Lower lobe of right lung (tissue), 2 donors: ENCODE results near the gene UNC13A. TPM values are rescaled to one million over a fixed set of nuclear protein-coding genes. Genes with fewer than 3 reads are reported as not detected.

Experiments
- ATAC-seq, 2 donors: fragments of 200-7000 bp; cut with Tn5 transposase; one replicate each; pipeline ENCODE4 v1.9.1; 2020 to 2022; ENCODE audit warnings: mild to moderate bottlenecking in 2 of 2, moderate library complexity in 2 of 2
- DNase-seq: peaks from one replicate; pipeline ENCODE4 v3.0.0-alpha.2; 2020
- H3K27ac ChIP-seq: fragments of 200-600 bp; one replicate; pipeline ENCODE4 v1.8.0; 2022
- H3K27me3 ChIP-seq: fragments of 200-600 bp; one replicate; pipeline ENCODE4 v1.8.0; 2022; ENCODE audit warnings: low read depth
- H3K36me3 ChIP-seq: fragments of 200-600 bp; one replicate; pipeline ENCODE4 v1.8.0; 2022; ENCODE audit warnings: mild to moderate bottlenecking
- H3K4me1 ChIP-seq: fragments of 200-600 bp; one replicate; pipeline ENCODE4 v1.8.0; 2022
- H3K4me3 ChIP-seq: fragments of 200-600 bp; one replicate; pipeline ENCODE4 v1.8.0; 2022; ENCODE audit warnings: mild to moderate bottlenecking
- H3K9me3 ChIP-seq: fragments of 200-600 bp; one replicate; pipeline ENCODE4 v1.8.0; 2022
- intact Hi-C: fragments of 100-400 bp; cut with DNase I; formaldehyde crosslinking; loops from one replicate; pipeline ENCODE4 v1.11.0; 2022
- total RNA-seq: library from RNA; stranded (reverse); fragmentation: NEBNext Ultra II Directional; extraction: Animal tissue kit (Norgen Biotek cat#: 25700); gene quantifications from one replicate; pipeline ENCODE4 v1.2.1, GENCODE V29; 2021
- TF ChIP-seq, protein P1 (sequence below): fragments of 200-600 bp; IDR thresholded peaks from one replicate; pipeline ENCODE4 v1.8.0; 2022; ENCODE audit warnings: antibody characterized with exemption, mild to moderate bottlenecking
- donor health status: DM: no; HTN: yes; CAD: no; lungs with severe emphysema.

The UNC13A gene
- total RNA-seq, 1 donor from 2014 or later, result 0.21 TPM

DNA sequence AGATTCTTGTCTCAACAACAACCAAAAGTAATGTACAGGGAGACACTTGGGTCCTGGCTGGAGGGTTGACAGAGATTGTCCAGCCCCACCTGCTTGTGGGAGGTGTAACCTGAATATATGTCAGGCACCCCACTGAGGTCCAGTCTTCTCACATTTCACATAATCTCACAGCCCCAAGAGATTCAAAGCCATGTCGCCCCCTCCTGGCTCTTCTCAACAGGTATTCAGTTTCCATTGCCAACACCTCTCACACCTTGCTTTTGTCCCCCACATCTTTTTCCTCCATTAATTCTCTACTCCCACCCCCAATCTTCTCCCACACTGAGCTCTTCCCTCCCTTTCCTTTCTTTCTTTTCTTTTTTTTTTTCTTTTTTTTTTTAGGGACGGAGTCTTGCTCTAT lies 11.2 kb downstream of the UNC13A start:
- ATAC-seq (no peak), DNase-seq (no peak)
- H3K27me3 ChIP-seq, result peaks cover 18% of the 10 kb centered on the region
- intact Hi-C loops, result no loop called here
- no peaks in the 10 kb centered on the region for H3K9me3 ChIP-seq
- H3K4me1 ChIP-seq, result peaks cover 11% of the 10 kb centered on the region
- H3K27ac ChIP-seq, result no peak overlapping the region
- H3K4me3 ChIP-seq, result no peak overlapping the region
- TF ChIP-seq, protein P1, sequence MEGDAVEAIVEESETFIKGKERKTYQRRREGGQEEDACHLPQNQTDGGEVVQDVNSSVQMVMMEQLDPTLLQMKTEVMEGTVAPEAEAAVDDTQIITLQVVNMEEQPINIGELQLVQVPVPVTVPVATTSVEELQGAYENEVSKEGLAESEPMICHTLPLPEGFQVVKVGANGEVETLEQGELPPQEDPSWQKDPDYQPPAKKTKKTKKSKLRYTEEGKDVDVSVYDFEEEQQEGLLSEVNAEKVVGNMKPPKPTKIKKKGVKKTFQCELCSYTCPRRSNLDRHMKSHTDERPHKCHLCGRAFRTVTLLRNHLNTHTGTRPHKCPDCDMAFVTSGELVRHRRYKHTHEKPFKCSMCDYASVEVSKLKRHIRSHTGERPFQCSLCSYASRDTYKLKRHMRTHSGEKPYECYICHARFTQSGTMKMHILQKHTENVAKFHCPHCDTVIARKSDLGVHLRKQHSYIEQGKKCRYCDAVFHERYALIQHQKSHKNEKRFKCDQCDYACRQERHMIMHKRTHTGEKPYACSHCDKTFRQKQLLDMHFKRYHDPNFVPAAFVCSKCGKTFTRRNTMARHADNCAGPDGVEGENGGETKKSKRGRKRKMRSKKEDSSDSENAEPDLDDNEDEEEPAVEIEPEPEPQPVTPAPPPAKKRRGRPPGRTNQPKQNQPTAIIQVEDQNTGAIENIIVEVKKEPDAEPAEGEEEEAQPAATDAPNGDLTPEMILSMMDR, result no peak
- no peaks in the 10 kb centered on the region for H3K36me3 ChIP-seq

DNA sequence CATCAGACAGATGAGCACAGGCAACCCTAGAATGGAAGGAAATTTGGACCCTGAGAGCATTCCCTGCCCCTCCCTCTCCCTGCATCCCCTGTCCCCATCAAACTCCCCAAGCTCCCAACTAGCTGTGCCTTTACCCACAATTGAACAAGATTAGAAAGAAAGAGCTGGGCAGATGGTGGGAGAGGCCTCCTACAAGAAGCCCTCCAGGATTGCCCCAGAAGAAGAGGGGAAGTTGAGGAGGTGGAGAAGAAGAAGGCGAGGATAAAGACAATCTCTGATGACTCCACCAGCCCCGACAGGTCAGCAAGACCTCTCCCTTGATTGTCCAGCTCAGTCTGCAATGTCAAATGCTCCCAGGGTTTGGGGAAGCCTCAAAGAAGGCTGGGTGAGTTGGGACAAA lies 11.9 kb downstream of the UNC13A start:
- H3K4me1 ChIP-seq, result peaks cover 10% of the 10 kb centered on the region
- H3K9me3 ChIP-seq, result no peaks in the 10 kb centered on the region
- no peak overlapping the region for H3K4me3 ChIP-seq
- TF ChIP-seq, protein P1, result no peak
- DNase-seq (no peak), ATAC-seq (no peak)
- intact Hi-C loops, result no loop called here
- H3K36me3 ChIP-seq, result no peaks in the 10 kb centered on the region
- H3K27ac ChIP-seq, result no peak overlapping the region
- H3K27me3 ChIP-seq, result peaks cover 14% of the 10 kb centered on the region

DNA sequence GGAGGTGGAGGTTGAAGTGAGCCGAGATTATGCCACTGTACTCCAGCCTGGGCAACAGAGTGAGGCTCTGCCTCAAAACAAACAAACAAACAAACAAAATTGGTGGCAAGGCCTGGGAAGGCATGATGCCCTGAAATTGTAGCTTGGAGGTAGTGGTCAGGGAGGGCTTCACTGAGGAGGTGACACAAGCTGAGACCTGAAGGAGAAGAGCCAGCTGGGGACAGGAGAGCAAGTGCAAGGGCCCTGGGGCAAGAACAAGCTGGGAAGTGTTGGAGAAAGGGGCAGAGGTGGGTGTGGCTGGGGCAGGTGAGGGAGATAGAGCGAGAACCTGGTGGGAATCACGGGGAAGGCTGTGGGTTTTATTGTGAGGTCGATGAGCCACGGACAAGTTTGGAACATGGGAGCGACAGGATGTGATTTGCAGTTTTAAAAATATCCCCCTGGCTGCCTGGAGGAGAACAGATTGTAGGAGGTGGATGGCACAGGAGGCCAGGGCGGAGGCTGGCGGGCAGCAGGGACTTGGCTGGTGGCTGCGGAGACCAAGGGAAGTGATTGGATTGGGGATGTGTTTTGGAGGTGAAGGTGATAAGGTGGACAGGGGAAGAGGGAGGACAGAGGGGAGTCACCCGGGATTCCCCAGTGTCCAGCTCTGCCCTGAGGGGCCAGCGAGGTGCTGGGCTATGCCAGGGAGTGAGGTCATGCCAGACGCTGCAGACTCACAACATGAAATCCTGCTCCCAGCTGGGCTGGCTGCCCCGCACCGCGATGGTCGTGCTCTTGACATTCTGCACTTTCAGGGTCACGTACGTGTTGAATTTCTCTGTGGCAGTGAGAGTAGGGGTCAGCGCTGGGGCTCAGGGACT lies 14.0 kb downstream of the UNC13A start:
- no peak for DNase-seq
- TF ChIP-seq, protein P1, result no peak
- intact Hi-C loops, result no loop called here
- Histone ChIP-seq H3K4me3 (no peak overlapping the region), H3K36me3 (no peaks in the 10 kb centered on the region), H3K9me3 (no peaks in the 10 kb centered on the region), H3K4me1 (no peaks in the 10 kb centered on the region), H3K27ac (no peak overlapping the region), H3K27me3 (peaks cover 3% of the 10 kb centered on the region)
- no peak for ATAC-seq

DNA sequence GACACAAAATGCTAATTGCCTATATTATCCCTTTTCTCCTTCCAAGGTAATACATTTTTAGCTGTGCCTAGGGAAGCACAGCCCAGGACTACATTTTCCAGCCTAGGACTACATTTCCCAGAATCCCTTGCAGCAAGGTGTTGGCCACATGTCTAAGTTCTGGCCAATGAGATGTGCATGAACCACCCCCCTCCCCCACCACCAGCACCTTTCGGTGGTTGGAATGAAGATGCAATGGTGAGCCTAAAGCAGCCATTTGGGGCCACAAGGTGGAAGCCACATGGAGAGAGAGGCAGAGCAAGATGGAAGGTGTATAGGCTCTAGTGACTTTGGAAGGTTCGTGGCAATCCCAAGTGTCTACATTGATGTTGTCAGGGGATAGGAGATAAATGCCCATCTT lies 16.2 kb downstream of the UNC13A start:
- intact Hi-C loops, result no loop called here
- no peak for DNase-seq
- H3K9me3 ChIP-seq, result no peaks in the 10 kb centered on the region
- H3K27me3 ChIP-seq, result no peaks in the 10 kb centered on the region
- no peak for ATAC-seq
- H3K4me3 ChIP-seq, result no peak overlapping the region
- no peaks in the 10 kb centered on the region for H3K4me1 ChIP-seq
- H3K36me3 ChIP-seq, result no peaks in the 10 kb centered on the region
- no peak overlapping the region for H3K27ac ChIP-seq
- TF ChIP-seq, protein P1, result no peak

DNA sequence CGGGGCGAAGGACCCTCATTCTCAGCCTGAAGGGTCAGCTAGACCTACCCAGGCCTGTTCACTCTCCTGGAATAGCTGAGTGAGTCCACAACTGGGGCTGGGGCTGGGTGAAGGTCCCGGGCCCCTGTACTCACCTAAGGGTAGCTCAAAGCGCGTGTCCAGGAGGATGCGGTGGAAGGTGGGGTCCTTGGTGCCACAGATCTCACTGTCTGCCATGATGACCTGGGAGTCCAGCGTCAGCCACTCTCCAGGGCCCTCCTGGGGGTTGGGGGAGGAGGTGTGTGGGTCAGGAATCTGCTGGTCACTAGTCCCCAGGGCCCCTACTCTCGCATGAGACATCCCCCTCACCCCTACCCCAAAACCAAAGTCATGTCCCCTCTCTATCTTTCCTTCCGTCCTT lies 18.7 kb downstream of the UNC13A start:
- Histone ChIP-seq H3K4me1 (no peaks in the 10 kb centered on the region), H3K9me3 (peaks cover 5% of the 10 kb centered on the region), H3K4me3 (no peak overlapping the region), H3K27ac (no peak overlapping the region), H3K27me3 (no peaks in the 10 kb centered on the region), H3K36me3 (no peaks in the 10 kb centered on the region)
- DNase-seq (no peak), ATAC-seq (no peak)
- TF ChIP-seq, protein P1, result no peak
- intact Hi-C loops, result no loop called here
